NT2/D1 (cell line): ENCODE results near the gene AHRR.

Experiments
- SUZ12 ChIP-seq: IDR thresholded peaks from 2 replicates; pipeline ENCODE4 v1.6.1; 2011; ENCODE audit not compliant: insufficient read length, insufficient read depth; ENCODE audit errors: extremely low read depth
- YY1 ChIP-seq: IDR thresholded peaks from 2 replicates; pipeline ENCODE4 v1.6.1; 2011; ENCODE audit not compliant: insufficient read length, insufficient read depth
- ZNF274 ChIP-seq: IDR thresholded peaks from 2 replicates; pipeline ENCODE4 v1.6.1; 2011; ENCODE audit warnings: mild to moderate bottlenecking, low read depth, low read length

DNA sequence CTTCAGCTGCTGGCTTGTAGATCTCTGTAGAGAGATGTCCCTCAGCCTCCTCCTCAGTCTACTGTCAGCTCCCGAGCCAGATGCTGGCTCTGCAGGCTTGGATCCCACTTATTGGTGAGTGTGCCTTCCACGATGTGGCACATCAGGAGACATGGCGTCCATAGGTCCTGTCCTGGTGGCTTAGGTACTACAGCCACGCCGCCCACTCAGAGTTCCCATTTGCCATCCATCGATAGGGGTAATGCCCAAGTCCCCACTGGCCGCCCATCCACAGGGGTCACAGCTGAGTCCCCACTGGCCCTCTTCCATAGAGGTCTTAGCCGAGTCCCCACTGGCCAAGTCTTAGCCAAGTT lies 138.7 kb downstream of the AHRR start:
- TF ChIP-seq SUZ12 (no peak), YY1 (no peak), ZNF274 (no peak)
